GM12874 (cell line): Measurements from ENCODE around the gene STK11IP.

Source experiments
- TF ChIP-seq, protein P1 (sequence below): IDR thresholded peaks from 2 replicates; pipeline ENCODE4 v1.5.1; 2011; ENCODE audit warnings: low read depth, mild to moderate bottlenecking, control low read depth, low read length, moderate library complexity; ENCODE audit not compliant: insufficient read depth

Gene STK11IP

DNA sequence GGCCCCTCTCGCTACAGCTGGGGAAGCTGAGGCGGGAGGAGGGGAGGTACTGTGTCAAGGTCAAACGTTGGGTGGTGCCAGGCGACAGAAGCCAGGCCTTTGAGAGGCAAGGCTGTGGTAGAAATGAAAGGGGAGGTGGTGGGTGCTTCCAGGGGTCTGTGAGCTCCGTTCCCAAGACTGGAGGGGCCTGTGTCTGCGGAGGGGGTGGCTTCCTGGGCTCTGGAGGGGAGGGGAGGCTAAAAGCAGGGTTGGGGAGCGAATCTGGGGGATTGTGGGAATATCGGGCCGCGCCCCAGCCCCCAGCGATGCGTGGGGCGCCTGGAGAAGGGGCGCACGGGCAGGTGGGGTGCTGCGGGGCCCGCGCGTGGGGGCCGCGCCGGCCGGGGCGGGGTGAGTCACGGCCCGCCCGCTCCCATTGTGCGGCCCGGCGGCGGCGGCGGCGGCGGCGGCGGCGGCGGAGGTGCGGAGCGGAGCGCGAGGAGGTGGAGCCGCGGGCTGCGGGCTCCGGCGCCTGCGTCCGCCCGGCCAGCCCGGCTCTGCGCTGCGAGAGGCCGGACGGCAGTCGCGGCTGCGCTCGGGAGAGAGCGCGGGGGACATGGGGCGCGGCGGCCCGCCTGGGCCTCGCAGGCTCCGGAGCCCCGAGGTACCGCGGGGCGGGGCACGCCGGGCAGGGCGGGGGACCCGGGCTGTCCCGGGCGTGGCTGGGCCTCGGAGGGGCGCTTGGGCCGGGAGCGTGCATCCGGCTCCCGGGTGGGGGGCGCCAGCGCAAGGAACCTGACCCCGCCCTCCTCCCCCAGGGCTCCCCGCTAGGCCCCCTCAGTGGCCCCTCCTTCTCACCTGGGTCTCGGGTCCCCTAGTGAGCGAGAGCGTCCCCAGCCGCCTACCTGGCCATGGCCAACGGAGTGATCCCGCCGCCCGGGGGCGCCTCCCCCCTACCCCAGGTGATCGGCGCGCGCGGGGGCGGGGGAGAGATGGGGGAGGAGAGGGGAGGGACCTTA lies 29.7 kb downstream of the STK11IP start, which contains the start of gene SLC4A3:
TSS of gene SLC4A3 (plus strand) at position 528 of the 998 bp plus-strand sequence. CDS start at position 891, 363 bp downstream.
- TF ChIP-seq, protein P1, sequence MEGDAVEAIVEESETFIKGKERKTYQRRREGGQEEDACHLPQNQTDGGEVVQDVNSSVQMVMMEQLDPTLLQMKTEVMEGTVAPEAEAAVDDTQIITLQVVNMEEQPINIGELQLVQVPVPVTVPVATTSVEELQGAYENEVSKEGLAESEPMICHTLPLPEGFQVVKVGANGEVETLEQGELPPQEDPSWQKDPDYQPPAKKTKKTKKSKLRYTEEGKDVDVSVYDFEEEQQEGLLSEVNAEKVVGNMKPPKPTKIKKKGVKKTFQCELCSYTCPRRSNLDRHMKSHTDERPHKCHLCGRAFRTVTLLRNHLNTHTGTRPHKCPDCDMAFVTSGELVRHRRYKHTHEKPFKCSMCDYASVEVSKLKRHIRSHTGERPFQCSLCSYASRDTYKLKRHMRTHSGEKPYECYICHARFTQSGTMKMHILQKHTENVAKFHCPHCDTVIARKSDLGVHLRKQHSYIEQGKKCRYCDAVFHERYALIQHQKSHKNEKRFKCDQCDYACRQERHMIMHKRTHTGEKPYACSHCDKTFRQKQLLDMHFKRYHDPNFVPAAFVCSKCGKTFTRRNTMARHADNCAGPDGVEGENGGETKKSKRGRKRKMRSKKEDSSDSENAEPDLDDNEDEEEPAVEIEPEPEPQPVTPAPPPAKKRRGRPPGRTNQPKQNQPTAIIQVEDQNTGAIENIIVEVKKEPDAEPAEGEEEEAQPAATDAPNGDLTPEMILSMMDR = no peak

DNA sequence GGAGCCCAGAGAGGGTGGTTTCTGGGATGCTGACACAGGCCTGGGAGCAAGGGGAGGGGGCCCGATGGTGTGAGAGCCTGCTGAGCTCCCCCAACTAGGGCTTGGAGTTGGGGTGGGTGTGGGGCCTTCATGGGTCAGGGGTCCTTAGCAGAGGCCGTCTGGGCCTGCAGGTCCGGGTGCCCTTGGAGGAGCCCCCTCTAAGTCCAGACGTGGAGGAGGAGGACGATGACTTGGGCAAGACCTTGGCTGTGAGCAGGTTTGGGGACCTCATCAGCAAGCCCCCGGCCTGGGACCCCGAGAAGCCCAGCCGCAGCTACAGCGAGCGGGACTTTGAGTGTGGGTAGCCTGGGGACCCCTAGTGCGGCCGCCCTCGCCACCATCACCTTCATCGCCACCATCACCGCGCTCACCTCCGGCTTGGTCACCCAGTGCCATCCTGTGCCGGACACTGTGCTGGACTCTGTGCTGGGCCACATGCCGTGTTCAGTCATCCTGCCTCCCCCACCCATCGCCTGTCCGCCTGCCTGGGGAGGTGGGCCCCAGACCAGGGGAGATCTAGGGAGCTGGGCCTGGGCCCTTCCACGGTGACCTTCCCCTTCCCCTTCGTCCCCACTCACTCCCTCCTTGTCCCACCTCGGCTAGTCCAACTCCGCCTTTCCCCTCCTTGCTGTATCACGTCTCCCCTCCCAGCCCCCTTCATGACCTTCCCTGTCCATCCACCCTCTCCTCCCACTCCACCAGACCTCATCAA lies 30.8 kb downstream of the STK11IP start:
- TF ChIP-seq, protein P1 = no peak

DNA sequence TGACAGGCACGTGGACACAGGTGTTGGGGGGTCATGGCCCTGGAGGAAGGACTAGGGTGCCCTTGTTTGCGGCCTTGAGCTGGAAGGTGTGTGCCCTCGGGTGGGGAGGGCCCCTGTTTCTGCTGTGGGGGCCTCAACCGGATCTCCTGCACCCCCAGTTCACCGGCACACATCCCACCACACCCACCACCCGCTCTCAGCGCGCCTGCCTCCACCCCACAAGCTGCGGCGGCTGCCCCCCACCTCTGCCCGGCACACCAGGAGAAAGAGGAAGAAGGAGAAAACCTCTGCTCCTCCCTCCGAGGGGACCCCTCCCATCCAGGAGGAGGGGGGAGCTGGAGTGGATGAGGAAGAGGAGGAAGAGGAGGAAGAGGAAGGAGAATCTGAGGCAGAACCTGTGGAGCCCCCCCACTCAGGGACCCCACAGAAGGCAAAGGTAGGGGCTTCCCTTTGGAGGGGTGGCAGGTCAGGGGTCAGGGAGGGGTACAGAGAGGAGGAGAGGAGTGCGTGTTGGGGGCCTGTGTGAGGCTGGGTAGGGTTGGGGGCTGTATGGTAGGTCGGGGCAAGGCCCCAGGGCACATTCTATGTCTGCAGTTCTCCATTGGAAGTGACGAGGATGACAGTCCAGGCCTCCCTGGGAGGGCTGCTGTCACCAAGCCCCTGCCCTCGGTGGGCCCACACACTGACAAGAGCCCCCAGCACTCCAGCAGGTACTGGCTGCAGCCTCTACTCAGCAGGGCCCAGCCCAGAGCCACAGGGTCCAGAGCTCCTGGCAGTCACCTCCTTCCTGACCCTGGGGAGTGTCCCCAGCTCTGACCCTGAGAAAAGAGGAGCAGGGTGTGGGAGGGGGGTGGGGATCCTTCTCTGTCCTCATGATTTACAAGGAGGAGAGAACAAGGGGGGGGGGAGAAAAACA lies 31.6 kb downstream of the STK11IP start:
- TF ChIP-seq, protein P1 = no peak

DNA sequence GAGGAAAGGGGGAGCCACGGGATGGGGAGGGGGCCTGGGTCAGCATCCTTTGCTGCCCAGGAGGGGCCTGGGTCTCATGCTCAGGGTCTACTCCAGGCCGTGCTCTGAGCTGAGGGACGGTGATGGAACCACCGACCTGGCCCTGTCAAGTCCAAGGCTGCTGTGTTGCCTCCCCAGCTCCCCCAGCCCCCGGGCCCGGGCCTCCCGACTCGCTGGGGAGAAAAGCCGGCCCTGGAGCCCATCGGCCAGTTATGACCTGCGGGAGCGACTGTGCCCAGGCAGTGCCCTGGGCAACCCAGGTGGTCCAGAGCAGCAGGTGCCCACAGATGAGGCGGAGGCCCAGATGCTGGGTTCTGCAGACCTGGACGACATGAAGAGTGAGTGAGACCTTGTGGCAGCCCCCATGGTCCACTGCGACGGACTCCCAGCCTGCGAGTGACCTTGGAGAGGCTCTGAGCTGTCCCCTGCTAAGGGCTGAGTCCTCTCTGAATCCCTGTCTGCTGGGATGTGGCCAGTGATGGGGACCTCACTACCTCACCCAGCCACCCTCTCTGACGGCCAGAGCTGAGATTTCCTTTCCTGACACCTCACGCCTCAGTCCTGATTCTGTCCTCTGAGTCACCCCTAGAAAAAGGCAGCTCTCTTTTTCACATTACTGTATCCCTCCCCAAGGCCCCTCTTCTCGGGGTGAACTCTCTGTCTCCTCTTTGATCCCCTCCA lies 32.5 kb downstream of the STK11IP start:
- TF ChIP-seq, protein P1 = no peak

DNA sequence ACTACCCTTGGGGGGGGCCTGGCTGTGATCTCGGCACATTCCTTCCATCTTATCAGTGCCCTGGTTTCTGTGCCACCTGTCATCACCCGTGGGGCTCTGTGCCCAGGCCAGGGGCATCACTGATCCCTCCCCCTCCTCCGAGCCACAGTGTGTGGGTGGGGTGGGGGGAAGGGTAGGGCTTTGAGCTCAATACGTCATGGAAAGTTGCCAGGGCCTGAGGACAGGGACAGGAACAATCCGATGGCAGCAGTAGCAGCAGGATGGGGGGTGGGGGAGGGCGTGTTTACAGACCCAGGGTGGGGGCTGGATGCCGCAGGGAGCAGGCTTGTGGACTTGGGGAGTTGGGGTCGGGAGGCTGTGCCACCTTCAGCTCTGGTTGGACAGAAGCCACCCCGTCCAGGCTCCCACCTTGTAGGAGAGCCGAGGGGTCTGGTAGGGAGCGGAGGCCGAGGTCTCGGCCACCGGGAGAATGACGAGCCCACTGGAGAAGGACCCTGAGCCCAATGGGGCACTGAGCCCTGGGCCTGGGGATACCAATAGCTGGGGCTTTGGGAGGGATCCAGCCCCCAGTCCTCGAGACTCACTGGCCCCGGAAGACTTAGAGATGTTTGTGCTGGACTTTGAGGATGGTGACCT lies 33.2 kb downstream of the STK11IP start:
- TF ChIP-seq, protein P1 = no peak

DNA sequence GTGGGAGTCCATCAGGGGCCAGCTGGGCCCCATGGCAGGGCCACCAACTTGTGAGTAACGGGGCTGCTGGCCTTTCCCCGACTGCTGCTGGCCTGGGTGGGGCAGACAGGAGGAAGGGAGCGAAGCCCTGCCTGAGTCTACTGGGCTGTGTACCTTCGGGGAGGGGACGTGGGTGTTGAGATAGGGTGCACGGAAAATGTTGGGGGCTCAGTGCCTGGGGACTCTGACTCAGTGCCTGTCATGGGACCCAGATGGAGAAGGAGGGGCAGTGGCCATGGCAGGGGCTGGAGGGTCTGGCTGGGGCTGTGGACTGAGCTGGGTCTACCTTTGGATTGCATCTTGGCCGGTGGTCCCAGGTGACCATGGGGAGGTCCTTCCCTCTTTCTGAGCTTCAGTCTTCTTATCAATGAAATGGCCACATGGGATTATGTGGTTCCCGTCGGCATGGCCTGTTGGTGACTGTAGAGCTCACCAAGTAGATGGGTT lies 33.8 kb downstream of the STK11IP start:
- TF ChIP-seq, protein P1 = no peak
